ENCODE results near the gene GSTO2.

The GSTO2 gene

GRCh38 chr10:104254493-104255310 lies 14.3 kb upstream of the GSTO2 start, which contains the start of gene GSTO1:
Gene GSTO1 (plus strand): TSS chr10:104254892. CDS start chr10:104254929, 37 bp downstream.
- DNase-seq: peak; percentile 44

DNA sequence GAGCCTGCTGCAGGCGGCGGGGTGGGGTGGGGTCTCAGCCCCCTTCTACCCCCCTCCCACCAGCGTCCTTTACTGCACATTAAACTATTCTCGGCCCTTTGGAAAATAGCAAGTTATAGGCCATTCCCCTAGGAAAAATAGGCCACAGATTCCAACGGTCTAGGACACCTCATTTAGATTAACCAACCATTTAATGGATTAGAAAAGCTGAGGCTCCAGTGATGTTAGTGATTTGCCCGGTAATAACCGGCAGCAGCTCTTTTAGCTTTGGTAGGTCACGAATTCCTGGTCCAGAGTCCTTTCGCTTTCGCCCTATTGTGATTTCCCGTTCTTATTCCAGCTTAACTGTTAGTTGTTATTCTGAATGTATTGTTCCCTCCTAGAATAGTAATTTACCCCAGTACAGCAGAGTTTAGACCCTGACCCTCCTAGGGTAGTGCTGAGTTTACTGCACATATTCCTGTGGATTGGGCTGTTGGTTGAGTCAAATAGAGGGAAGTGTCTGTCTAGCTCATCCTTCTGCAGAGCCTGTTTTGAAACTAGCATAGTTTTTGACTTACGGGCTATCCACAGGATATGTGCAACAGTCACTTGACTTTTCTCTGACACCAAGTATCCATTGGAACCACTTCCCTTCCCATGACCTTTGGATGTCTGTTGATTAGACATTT lies 13.5 kb upstream of the GSTO2 start:
- no peak for DNase-seq

- no peak for DNase-seq
These were observed 12.5 kb upstream of the GSTO2 start for GRCh38 chr10:104256335-104256961.

DNA sequence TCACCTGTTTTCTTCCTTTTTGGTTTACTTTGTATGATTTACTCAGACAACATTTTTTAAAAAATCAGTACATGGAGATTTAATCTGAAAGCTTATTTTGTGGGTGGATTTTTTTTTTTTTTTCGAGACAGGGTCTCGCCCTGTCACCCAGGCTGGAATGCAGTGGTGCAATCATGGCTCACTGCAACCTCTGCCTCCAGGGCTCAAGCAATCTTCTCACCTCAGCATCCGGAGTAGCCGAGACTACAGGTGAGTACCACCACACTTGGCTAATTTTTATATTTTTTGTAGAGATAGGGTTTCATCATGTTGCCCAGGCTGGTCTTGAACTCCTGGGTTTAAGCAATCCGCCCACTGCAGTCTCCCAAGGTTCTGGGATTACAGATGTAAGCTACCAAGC lies 11.7 kb upstream of the GSTO2 start:
- no peak for DNase-seq

- DNase-seq: no peak
These were observed 10.8 kb upstream of the GSTO2 start for GRCh38 chr10:104258209-104258608.

DNA sequence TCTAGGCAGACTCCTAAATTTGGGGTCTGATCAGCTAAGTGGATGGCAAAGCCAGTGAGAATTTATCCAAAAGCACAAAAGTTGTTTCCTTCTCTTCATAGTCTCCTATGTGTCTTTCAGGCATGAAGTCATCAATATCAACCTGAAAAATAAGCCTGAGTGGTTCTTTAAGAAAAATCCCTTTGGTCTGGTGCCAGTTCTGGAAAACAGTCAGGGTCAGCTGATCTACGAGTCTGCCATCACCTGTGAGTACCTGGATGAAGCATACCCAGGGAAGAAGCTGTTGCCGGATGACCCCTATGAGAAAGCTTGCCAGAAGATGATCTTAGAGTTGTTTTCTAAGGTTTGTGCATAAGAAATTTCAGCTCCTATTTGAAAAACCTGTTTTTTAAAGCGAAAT lies 9.5 kb upstream of the GSTO2 start:
- no peak for DNase-seq

DNA sequence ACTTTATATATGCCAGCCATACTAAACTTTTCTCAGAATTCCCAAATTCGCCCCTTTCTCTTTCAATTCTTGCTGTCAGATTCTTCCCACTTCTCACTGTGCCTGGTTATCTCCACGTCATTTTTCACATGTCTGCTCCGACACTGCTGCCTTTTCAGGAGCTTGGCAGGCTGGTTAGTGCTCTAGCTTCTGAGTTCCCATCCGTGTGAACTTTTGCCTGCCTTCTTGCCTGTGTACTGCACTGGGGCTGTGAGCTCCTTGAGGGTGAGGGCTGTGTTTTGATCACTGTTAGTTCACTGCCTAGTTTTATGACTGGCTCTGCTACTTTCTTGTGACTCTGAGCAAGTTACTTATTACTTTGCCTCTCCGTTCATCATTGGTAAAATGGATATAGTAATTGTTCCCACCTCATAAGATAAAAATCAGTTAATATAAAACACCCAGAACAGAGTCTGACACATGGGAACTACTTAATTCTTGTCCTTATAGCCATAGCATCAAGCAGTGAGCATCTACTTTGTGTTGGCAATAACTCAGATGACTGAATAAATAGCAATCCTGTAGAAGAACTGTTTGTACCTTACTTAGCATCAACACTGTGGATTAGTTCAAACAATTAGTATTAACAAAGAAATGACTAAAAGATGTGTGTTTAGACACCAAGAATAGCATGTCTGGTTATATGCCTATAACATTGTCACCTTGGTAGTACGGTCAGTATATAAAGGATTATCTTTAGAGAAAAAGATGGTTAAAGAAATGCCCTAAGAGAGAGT lies 8.8 kb upstream of the GSTO2 start:
- DNase-seq: no peak

GRCh38 chr10:104260775-104261115 lies 8.2 kb upstream of the GSTO2 start:
- no peak for DNase-seq

DNA sequence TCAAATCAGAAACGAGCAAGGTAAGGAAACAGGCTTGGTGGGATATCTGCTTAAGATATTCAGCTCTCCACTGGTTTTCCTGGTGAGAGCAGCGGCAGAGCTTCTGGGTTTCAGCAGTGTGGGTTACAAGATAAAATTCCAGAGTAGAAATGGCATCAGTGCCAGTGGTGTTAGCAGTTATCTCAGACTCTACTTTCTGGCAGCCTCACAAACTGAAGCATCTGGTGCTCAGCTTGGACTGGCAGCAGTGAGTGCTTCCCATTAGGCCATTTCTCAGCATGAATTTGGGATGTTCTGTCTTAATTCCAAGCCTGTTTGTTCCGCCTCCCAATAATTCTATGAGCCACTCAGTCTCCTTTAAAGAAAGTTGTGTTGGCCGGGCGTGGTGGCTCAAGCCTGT lies 6.9 kb upstream of the GSTO2 start:
- DNase-seq: no peak

DNA sequence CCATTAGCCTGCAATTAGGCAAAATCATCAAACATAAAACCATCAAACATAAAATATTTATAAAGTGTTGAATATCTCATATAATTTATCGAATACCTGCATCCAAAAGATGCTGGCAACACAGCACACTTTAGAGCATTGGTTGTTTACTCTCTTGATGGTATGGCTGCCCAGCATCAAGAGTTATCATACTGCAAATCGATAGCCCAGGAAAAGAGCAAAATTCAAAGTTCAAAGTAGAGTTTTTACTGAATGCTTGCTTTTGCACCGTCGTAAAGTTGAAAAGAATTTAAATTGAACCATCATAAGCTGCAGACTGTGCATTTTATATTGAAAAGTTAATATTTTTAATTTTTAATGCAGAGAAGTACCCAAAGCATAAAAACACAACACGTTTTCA lies 4.2 kb upstream of the GSTO2 start:
- DNase-seq: no peak

GRCh38 chr10:104267721-104268404 lies 1.1 kb upstream of the GSTO2 start:
- DNase-seq: peak; percentile 43

DNA sequence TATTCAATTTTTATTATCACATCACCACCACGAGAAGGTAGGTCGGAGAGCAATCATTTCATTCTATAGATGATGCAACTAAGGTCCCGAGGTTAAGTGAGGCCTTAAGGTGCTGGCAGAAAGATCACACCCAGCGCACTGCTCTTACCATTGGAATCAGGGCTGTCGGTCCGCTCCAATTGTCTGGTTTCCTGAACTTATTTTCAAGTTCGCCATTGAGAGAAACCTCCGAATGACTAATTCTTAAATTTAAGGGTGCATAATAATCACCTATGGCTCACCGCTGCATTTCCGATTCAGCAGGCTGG lies 625 bp upstream of the GSTO2 start:
- DNase-seq: no peak

DNA sequence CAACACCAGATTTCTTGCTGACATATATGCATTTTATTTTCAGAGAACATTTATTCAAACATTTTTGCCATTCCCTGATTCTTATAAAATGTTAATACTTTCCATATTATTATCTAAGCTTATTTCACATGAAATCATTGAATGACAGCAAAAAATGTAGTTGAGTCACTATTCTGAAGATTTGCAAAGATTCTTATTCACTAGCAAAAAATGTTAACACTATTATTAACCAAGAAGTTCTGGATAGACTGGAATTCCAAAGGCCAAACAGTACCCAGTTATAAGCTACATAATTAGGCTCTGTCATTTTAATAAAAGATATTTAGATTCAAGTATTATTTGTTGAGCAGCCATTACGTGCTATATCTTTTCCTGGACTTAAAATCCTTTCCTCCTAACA lies 4.3 kb downstream of the GSTO2 start:
- no peak for DNase-seq

DNA sequence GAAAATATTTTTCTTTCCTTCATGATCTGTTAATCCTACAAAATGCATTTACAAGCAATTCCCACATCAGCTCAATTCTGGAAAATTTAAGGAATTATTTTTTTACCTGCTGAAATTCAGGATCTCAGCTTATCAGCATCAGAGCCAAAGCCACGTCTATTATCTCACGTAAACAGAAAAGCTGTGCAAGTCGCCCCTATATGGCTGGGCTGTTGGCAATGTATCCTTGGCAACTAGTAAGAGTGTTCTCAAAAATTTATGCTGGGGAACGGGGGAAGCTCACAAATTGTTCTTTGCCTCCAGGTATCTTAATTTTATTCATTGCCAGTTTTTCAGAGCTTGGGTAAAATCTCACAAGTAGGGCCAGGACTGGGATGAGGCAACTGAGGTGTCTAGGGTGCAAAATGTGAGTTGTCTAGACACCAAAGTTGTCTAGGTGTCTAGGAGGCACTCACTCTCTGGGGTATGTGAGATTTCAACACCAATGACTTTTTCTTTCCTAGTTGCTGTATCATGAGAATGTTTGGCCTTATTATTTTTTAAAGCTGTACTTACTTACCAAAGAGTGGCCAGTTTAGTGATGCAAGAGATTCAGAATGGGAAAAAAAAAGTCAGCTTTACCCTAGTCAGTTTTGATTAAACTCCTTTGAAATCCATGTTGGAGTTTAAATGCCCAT lies 5.1 kb downstream of the GSTO2 start:
- no peak for DNase-seq

DNA sequence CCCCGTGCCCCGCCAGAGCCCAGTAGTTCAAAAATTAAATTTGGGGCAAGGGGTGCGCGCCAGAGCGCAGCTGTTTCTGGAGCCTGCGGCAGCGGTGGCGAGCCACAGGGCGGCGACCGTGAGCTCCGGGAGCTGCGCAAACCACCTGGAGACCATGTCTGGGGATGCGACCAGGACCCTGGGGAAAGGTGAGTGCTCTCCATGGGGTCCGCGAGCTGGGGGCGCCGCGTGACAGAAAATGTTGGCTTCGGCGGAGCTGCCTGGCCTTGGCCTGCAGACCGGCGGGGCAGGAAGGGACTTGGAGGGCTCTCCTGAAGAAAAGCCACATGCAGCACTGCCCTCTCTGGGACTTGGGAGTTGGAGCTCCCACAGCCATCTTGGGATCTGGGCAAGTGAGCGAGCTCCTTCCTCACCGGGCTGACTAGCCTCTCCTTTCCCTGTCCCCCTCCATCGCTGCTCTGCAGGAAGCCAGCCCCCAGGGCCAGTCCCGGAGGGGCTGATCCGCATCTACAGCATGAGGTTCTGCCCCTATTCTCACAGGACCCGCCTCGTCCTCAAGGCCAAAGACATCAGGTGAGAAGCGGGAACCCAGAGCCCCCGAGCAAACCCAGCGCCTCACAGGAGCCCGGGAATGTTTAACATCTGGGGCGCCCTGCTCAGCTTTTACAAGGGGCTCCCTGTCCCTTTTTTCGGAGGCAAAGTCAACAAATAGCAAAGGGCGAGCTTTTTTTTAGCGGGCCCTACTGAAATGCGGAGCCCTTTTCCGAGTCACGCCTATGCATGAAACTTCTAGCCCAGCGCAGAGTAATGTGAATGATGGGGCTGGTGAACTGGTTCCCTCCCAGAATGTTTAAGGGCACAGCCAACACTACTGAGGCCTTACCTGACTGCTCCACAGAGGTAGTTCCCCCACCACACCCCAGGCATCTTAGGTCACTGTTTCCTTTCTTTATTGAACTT lies 6.1 kb downstream of the GSTO2 start:
- peak; percentile 58 for DNase-seq

DNA sequence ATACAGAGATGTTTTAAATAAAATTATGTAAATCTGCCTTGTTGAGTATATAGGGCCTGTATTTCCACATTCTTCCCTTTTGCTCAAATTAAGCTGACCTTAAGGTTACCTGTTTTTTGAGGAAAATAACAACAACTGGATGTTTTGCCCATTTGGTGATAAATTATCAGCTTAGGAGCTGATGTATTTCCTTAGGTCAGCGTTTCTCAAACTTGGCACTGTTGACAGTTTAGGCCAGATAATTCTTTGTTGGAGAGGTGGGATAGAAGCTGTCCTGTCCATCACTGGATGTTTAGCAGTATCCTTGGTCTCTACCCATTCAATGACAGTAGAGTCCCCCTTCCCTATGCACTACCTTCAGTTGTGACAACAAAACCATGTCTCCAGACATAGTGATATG lies 7.2 kb downstream of the GSTO2 start:
- DNase-seq: no peak

DNA sequence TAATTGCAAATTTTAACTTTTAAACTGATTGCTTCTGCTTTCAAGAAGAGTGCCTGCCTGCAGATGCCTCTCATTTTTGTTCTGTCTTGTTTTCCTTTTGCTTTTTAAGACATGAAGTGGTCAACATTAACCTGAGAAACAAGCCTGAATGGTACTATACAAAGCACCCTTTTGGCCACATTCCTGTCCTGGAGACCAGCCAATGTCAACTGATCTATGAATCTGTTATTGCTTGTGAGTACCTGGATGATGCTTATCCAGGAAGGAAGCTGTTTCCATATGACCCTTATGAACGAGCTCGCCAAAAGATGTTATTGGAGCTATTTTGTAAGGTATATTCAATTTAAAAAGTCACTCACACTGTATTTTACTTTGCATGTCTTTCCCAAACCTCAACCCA lies 8.8 kb downstream of the GSTO2 start:
- DNase-seq: no peak

DNA sequence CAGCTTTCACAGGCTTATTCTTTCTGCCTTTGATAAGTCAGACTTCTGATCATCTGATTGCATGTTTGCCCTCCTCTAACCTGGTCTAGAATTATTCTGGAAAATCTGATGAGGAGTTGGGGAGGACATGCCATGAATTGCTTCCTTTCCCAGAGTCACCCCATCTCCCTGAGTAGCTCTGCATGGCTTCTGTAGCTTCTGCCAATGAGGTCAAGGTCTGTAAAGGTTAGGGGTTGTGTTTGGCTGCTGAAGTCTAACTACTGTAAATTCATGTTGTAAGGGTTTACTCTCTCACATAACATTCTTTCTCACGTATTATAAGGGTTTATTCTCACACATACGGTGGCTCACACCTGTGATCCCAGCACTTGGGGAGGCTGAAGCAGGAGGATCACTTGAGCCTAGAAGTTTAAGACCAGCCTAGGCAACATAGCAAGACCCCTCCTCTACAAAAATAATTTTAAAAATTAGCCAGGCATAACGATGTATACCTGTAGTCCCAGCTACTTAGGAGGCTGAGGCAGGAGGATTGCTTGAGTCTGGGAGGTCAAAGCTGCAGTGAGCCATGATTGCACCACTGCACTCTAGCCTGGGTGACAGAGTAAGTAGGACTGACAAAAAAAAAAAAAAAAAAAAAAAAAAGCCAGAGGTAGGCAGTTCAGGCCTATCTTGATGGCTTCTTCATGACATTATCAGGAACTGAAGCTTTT lies 10.7 kb downstream of the GSTO2 start:
- DNase-seq: no peak

GRCh38 chr10:104281694-104282093 lies 12.7 kb downstream of the GSTO2 start:
- no peak for DNase-seq

GRCh38 chr10:104284846-104285245 lies 15.9 kb downstream of the GSTO2 start:
- DNase-seq: no peak

All from activated naive CD4-positive, alpha-beta T cell treated with anti-CD3 and anti-CD28 coated beads, Interleukin-2, amount 50 U/mL, for 16 hours (primary cell).